Measurements from ENCODE around the gene RSPH6A.
"Not testable (repeated sequence)": the region's sequence is repeated elsewhere in the genome, so short reads cannot be mapped to it uniquely, and the experiment has no call there.

RSPH6A gene

GRCh38 chr19:45752639-45753038 is 62.5 kb downstream of the RSPH6A start:
- Mint-ChIP-seq H3K9me3 (no peaks in the 10 kb centered on the region), H3K27ac (no peak overlapping the region), H3K36me3 (no peaks in the 10 kb centered on the region), H3K27me3 (no peaks in the 10 kb centered on the region), H3K4me1 (no peaks in the 10 kb centered on the region), H3K4me3 (no peak overlapping the region)

- H3K9me3 Mint-ChIP-seq, H3K4me3 Mint-ChIP-seq, H3K27me3 Mint-ChIP-seq, H3K4me1 Mint-ChIP-seq, H3K36me3 Mint-ChIP-seq, H3K27ac Mint-ChIP-seq: not testable (repeated sequence)
These were observed 63.6 kb downstream of the RSPH6A start for GRCh38 chr19:45751483-45751882.

- no peak overlapping the region for H3K27ac Mint-ChIP-seq
These were observed 67.6 kb downstream of the RSPH6A start for GRCh38 chr19:45747513-45747912.

GRCh38 chr19:45746866-45747265 is 68.2 kb downstream of the RSPH6A start:
- Mint-ChIP-seq H3K36me3 (no peaks in the 10 kb centered on the region), H3K4me3 (no peak overlapping the region), H3K27ac (no peak overlapping the region), H3K4me1 (no peaks in the 10 kb centered on the region), H3K9me3 (no peaks in the 10 kb centered on the region), H3K27me3 (no peaks in the 10 kb centered on the region)

More at GRCh38 chr19:45747513-45747912, 67.6 kb downstream of the RSPH6A start:
- Mint-ChIP-seq H3K9me3 (no peaks in the 10 kb centered on the region), H3K4me1 (no peaks in the 10 kb centered on the region), H3K36me3 (no peaks in the 10 kb centered on the region), H3K27me3 (no peaks in the 10 kb centered on the region), H3K4me3 (no peak overlapping the region)
